Esophagus squamous epithelium (tissue), 5 donors: ENCODE data around the gene CPN2. TPM values are rescaled to one million over a fixed set of nuclear protein-coding genes. Genes with fewer than 3 reads are reported as not detected.

Experiments used
- DNase-seq: peaks from one replicate; lab custom pipeline; 2025; lab: John Stamatoyannopoulos, UW
- H3K27ac ChIP-seq, 4 donors: fragments of 200-600 bp; sonication (generic); one replicate each; pipeline ENCODE4 v1.5.1; 2016 to 2019; ENCODE audit warnings: mild to moderate bottlenecking in 1 of 4
- H3K27me3 ChIP-seq, 4 donors: fragments of 200-600 bp; sonication (generic); 1 replicate in 3 of 4; 2 replicates in 1 of 4; pipeline versions ENCODE4 v1.5.1 to v1.6.0; 2017 to 2021; ENCODE audit warnings: antibody characterized with exemption in 1 of 4
- H3K36me3 ChIP-seq, 3 donors: fragments of 200-600 bp; sonication (generic); one replicate each; pipeline ENCODE4 v1.5.1; 2016 to 2019
- H3K4me1 ChIP-seq, 3 donors: fragments of 200-600 bp; sonication (generic); one replicate each; pipeline ENCODE4 v1.5.1; 2017 to 2019
- H3K4me3 ChIP-seq, 4 donors: fragments of 200-600 bp; sonication (generic); 1 replicate in 3 of 4; 2 replicates in 1 of 4; pipeline ENCODE4 v1.5.1; 2016 to 2019; ENCODE audit warnings: mild to moderate bottlenecking in 2 of 4, moderate library complexity in 1 of 4
- H3K9me3 ChIP-seq, 3 donors: fragments of 200-600 bp; sonication (generic); one replicate each; pipeline ENCODE4 v1.5.1; 2016 to 2019
- POLR2A ChIP-seq, 4 donors: fragments of 450-650 bp; IDR thresholded peaks; one replicate each; pipeline ENCODE4 v1.6.1; 2017; ENCODE audit warnings: antibody characterized with exemption in 4 of 4, mild to moderate bottlenecking in 4 of 4, moderate library complexity in 3 of 4
- WGBS, 2 donors: methylation state at CpG; one replicate each; pipeline ENCODE4 v1.1.5; 2018; 5-methylcytosine and 5-hydroxymethylcytosine counted together
- intact Hi-C: fragments of 100-400 bp; cut with DNase I; formaldehyde crosslinking; loops from one replicate; pipeline ENCODE4 v1.15.0; 2022
- total RNA-seq, 4 donors: library from RNA; depleted of rRNA; stranded (reverse); fragments of >200 nt; gene quantifications; one replicate each; pipeline ENCODE4 v1.1.0, GENCODE V29; 2016
- TF ChIP-seq, protein P1 (sequence below), 6 experiments: fragments of 450-650 bp in 4 of 6; fragments of 200-600 bp in 2 of 6; sonication (generic) in 2 of 6; IDR thresholded peaks; one replicate each; pipeline ENCODE4 v1.5.1; 2016 to 2019; ENCODE audit warnings: antibody characterized with exemption in 6 of 6, mild to moderate bottlenecking in 4 of 6, moderate library complexity in 4 of 6
- donor health status: DM: yes; HTN: yes; CAD: no.

Gene CPN2
- not detected for total RNA-seq

DNA sequence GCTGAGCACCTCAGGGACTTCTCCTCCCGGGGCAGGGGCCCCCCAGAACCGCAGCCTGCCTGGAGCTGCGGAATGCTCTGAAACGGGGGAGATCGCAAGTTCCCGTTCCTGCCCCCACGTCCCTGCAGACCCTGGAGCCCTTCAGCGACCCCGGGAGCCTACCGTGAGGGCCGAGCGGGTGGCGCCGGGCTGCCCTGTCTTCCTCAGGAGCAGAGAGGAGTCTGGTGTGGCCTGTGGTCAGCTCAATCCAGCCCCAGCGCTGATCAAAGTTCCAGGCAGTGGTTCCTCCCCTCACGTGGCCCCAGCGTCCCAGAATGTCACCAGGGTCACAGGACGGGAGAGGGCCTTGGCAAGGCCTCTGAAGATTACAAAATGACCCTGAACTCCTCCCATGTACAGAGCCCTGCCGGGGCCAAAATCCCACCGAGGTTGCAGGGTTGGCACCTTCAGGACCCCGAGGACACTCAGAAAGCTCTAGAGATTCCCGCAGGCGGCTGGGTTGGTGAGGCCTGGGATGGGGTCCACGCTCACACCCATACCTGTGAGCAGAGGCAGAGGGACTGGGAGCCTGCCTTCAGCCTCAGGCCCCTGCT lies at the start of gene CPN2:
Gene CPN2 (minus strand): TSS at position 249 of the 593 bp plus-strand sequence. CDS start 8,626 bp downstream, outside the sequence.
- intact Hi-C loops, result no loop called here
- Histone ChIP-seq H3K27ac (no peak within 1 kb of the TSS), H3K36me3 (no peaks in the 10 kb centered on the region), H3K27me3 (peaks cover 0 to 1% (median 0%) of the 10 kb centered on the region in 4 donors), H3K4me3 (no peak within 1 kb of the TSS), H3K4me1 (no peaks in the 10 kb centered on the region), H3K9me3 (no peaks in the 10 kb centered on the region)
- TF ChIP-seq, protein P1, sequence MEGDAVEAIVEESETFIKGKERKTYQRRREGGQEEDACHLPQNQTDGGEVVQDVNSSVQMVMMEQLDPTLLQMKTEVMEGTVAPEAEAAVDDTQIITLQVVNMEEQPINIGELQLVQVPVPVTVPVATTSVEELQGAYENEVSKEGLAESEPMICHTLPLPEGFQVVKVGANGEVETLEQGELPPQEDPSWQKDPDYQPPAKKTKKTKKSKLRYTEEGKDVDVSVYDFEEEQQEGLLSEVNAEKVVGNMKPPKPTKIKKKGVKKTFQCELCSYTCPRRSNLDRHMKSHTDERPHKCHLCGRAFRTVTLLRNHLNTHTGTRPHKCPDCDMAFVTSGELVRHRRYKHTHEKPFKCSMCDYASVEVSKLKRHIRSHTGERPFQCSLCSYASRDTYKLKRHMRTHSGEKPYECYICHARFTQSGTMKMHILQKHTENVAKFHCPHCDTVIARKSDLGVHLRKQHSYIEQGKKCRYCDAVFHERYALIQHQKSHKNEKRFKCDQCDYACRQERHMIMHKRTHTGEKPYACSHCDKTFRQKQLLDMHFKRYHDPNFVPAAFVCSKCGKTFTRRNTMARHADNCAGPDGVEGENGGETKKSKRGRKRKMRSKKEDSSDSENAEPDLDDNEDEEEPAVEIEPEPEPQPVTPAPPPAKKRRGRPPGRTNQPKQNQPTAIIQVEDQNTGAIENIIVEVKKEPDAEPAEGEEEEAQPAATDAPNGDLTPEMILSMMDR (IDR thresholded peaks at IDR 0.05), result no peak
- TF ChIP-seq POLR2A (IDR thresholded peaks at IDR 0.05), result no peak
- WGBS, 2 donors, result 80 to 90% methylated on average over 2 to 7 of the region's 24 CpGs
- DNase-seq, result no peak

GRCh38 chr3:194399874-194400411 lies 48.8 kb upstream of the CPN2 start:
- Histone ChIP-seq H3K9me3 (no peaks in the 10 kb centered on the region), H3K4me3 (no peak overlapping the region), H3K36me3 (peaks cover 0 to 4% (median 0%) of the 10 kb centered on the region in 3 donors), H3K27ac (no peak overlapping the region), H3K27me3 (peaks cover 0 to 48% (median 1%) of the 10 kb centered on the region in 4 donors), H3K4me1 (peaks cover 15 to 34% (median 23%) of the 10 kb centered on the region in 3 donors)
- TF ChIP-seq POLR2A (IDR thresholded peaks at IDR 0.05), result no peak
- TF ChIP-seq, protein P1 (IDR thresholded peaks at IDR 0.05), result no peak
- no peak for DNase-seq
- intact Hi-C loops, result no loop called here
- 77 to 86% methylated on average over 11 to 14 of the region's 15 CpGs for WGBS, 2 donors

DNA sequence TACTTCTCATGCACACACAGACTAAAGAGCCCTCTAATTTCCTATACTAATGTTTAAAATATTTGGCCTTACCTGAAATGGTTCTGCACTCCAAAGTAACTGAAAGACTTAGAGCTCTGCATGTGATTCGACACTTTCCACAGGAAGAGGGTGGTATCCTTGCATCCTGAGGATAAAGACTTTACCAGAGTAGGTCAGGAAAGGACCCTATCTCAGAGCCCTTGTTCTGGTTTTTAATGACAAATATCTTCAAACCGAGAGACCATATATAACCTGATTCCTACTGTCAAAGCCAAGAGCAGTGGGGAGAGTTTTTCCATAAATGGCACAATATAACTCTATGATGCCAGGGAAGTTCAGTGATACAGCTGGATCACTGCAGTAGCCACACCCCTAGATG lies 48.0 kb upstream of the CPN2 start, which contains the start of gene GP5:
Gene GP5 (minus strand): TSS at position 101 of the 400 bp plus-strand sequence. CDS start 984 bp downstream, outside the sequence.
- Histone ChIP-seq H3K27me3 (peaks cover 0 to 53% (median 1%) of the 10 kb centered on the region in 4 donors), H3K4me3 (peak within 1 kb of the TSS in 3 of 4 donors; percentile 24 to 56 (median 38)), H3K9me3 (no peaks in the 10 kb centered on the region), H3K4me1 (peaks cover 15 to 34% (median 23%) of the 10 kb centered on the region in 3 donors), H3K27ac (no peak within 1 kb of the TSS), H3K36me3 (peaks cover 0 to 2% (median 0%) of the 10 kb centered on the region in 3 donors)
- intact Hi-C loops, result no loop called here
- TF ChIP-seq, protein P1 (IDR thresholded peaks at IDR 0.05), result no peak
- TF ChIP-seq POLR2A (IDR thresholded peaks at IDR 0.05), result no peak
- 50 to 62% methylated on average over 2 of the region's 2 CpGs for WGBS, 2 donors
- DNase-seq, result no peak

DNA sequence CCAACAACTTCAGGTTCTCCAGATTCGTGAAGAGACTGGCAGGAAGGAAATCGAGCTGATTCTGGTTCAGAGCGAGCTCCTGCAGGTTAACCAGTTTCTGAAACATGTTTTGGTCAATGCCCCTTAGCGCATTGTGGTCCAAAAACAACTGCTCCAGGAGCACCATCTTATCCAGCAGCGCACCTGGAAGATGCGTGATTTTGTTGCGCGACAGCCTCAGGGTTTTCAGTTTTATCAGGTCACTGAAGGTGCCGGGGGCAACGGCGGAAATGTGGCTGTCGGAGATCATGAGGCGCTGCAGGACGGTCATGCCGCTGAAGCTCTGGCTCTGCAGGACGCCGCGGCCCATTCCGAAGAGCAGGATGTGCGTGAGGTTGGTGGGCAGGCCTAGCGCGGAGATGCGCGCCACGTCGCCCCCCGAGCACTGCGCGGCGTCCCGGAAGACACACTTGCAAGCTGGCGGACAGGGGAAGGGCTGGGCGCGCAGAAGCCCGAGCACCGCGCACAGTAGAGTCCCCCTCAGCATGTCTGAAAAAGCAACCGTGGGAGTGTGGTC lies 46.7 kb upstream of the CPN2 start:
- 26 to 50% methylated on average over 6 to 13 of the region's 38 CpGs for WGBS, 2 donors
- intact Hi-C loops, result no loop called here
- Histone ChIP-seq H3K4me1 (peaks cover 15 to 34% (median 23%) of the 10 kb centered on the region in 3 donors), H3K27me3 (peaks cover 0 to 55% (median 1%) of the 10 kb centered on the region in 4 donors), H3K36me3 (no peaks in the 10 kb centered on the region), H3K9me3 (no peaks in the 10 kb centered on the region), H3K27ac (no peak overlapping the region), H3K4me3 (peak overlapping the region in 3 of 4 donors; percentile 24 to 56 (median 38))
- DNase-seq, result no peak
- TF ChIP-seq, protein P1 (IDR thresholded peaks at IDR 0.05), result no peak
